H9 (cell line): Measurements from ENCODE around the gene TTC28. TPM values are rescaled to one million over a fixed set of nuclear protein-coding genes. Genes with fewer than 3 reads are reported as not detected.

Source experiments
- DNase-seq: peaks from one replicate; pipeline ENCODE4 v3.0.0-alpha.2; 2017
- H2AFZ ChIP-seq: one replicate; pipeline ENCODE4 v1.6.1; 2013; ENCODE audit warnings: mild to moderate bottlenecking, low read length, control low read depth, moderate library complexity
- H2AK5ac ChIP-seq: 2 replicates; pipeline ENCODE4 v1.6.1; 2013; ENCODE audit warnings: low read length, control low read depth, mixed read lengths; ENCODE audit not compliant: insufficient read length
- H2BK120ac ChIP-seq: one replicate; pipeline ENCODE4 v1.6.1; 2013; ENCODE audit warnings: low read depth, mild to moderate bottlenecking, low read length, control low read depth, inconsistent platforms; ENCODE audit not compliant: poor library complexity, severe bottlenecking
- H2BK12ac ChIP-seq: 2 replicates; pipeline ENCODE4 v1.6.1; 2013; ENCODE audit warnings: low read length, control low read depth, mixed read lengths, low read depth; ENCODE audit not compliant: insufficient read length
- H2BK15ac ChIP-seq: 2 replicates; pipeline ENCODE4 v1.6.1; 2013; ENCODE audit warnings: low read depth, low read length, control low read depth
- H2BK20ac ChIP-seq: one replicate; pipeline ENCODE4 v1.6.1; 2013; ENCODE audit warnings: low read depth, mild to moderate bottlenecking, low read length, control low read depth, inconsistent platforms; ENCODE audit not compliant: poor library complexity, severe bottlenecking
- H2BK5ac ChIP-seq: 2 replicates; pipeline ENCODE4 v1.6.1; 2013; ENCODE audit warnings: low read length, control low read depth, mixed read lengths; ENCODE audit not compliant: insufficient read length
- H3K14ac ChIP-seq: 2 replicates; pipeline ENCODE4 v1.6.1; 2013; ENCODE audit warnings: low read length, control low read depth; ENCODE audit not compliant: insufficient read depth
- H3K18ac ChIP-seq: 2 replicates; pipeline ENCODE4 v1.6.1; 2013; ENCODE audit warnings: low read depth, mild to moderate bottlenecking, mixed read lengths, low read length, control low read depth; ENCODE audit not compliant: insufficient read length
- H3K23ac ChIP-seq: 2 replicates; pipeline ENCODE4 v1.6.1; 2013; ENCODE audit warnings: low read length, control low read depth, mixed read lengths, low read depth; ENCODE audit not compliant: insufficient read length
- H3K23me2 ChIP-seq: 2 replicates; pipeline ENCODE4 v1.6.1; 2013; ENCODE audit warnings: low read depth, mild to moderate bottlenecking, mixed read lengths, low read length, control low read depth; ENCODE audit not compliant: insufficient read length, poor library complexity, severe bottlenecking
- H3K27ac ChIP-seq: 2 replicates; pipeline ENCODE4 v1.5.1; 2013; ENCODE audit warnings: low read length, control low read depth, mixed read lengths, low read depth; ENCODE audit not compliant: insufficient read length
- H3K27me3 ChIP-seq: 2 replicates; pipeline ENCODE4 v1.6.1; 2013; ENCODE audit warnings: low read length, control low read depth, inconsistent platforms; ENCODE audit not compliant: insufficient read depth
- H3K4ac ChIP-seq: 2 replicates; pipeline ENCODE4 v1.6.1; 2013; ENCODE audit warnings: low read depth, mild to moderate bottlenecking, control low read depth, inconsistent platforms, low read length, moderate library complexity
- H3K4me1 ChIP-seq: 2 replicates; pipeline ENCODE4 v1.6.1; 2013; ENCODE audit warnings: low read length, control low read depth, inconsistent platforms; ENCODE audit not compliant: insufficient read depth
- H3K4me2 ChIP-seq: 2 replicates; pipeline ENCODE4 v1.6.1; 2013; ENCODE audit warnings: low read length, control low read depth, mixed read lengths; ENCODE audit not compliant: insufficient read length, insufficient read depth
- H3K56ac ChIP-seq: 2 replicates; pipeline ENCODE4 v1.6.1; 2013; ENCODE audit warnings: low read depth, mild to moderate bottlenecking, mixed read lengths, low read length, control low read depth; ENCODE audit not compliant: insufficient read length
- H3K79me1 ChIP-seq: 2 replicates; pipeline ENCODE4 v1.6.1; 2013; ENCODE audit warnings: low read depth, mild to moderate bottlenecking, moderate library complexity, low read length, control low read depth, inconsistent platforms; ENCODE audit not compliant: insufficient read depth, poor library complexity, severe bottlenecking
- H3K79me2 ChIP-seq: 2 replicates; pipeline ENCODE4 v1.6.1; 2013; ENCODE audit warnings: low read length, control low read depth, inconsistent platforms; ENCODE audit not compliant: insufficient read depth
- H3K9ac ChIP-seq: 2 replicates; pipeline ENCODE4 v1.6.1; 2013; ENCODE audit warnings: low read length, control low read depth, mixed read lengths; ENCODE audit not compliant: insufficient read length; ENCODE audit errors: extremely low read depth
- H3K9me3 ChIP-seq: one replicate; pipeline ENCODE4 v1.6.1; 2013; ENCODE audit warnings: low read depth, low read length, inconsistent platforms; ENCODE audit not compliant: control insufficient read depth
- H3T11ph ChIP-seq: one replicate; pipeline ENCODE4 v1.6.1; 2013; ENCODE audit warnings: mild to moderate bottlenecking, low read length, control low read depth, inconsistent platforms
- H4K20me1 ChIP-seq: one replicate; pipeline ENCODE4 v1.6.1; 2013; ENCODE audit not compliant: control insufficient read depth, insufficient read length, insufficient read depth
- H4K5ac ChIP-seq: 2 replicates; pipeline ENCODE4 v1.6.1; 2013; ENCODE audit warnings: low read depth, mild to moderate bottlenecking, mixed read lengths, low read length, control low read depth; ENCODE audit not compliant: insufficient read length
- H4K8ac ChIP-seq: replicated peaks from 2 replicates; pipeline ENCODE4 v1.6.1; 2013; ENCODE audit warnings: low read length, control low read depth, mixed read lengths, low read depth; ENCODE audit not compliant: insufficient read length
- H4K91ac ChIP-seq: 2 replicates; pipeline ENCODE4 v1.6.1; 2013; ENCODE audit warnings: low read depth, mild to moderate bottlenecking, moderate library complexity, mixed read lengths, low read length, control low read depth; ENCODE audit not compliant: insufficient read length
- H3K27ac Mint-ChIP-seq, 3 experiments: 2 replicates in 2 of 3; 3 replicates in 1 of 3; pipeline ENCODE4 v1.8.0; 2020 to 2021; ENCODE audit warnings: mixed read lengths in 3 of 3, mild to moderate bottlenecking in 1 of 3, moderate library complexity in 1 of 3
- H3K27me3 Mint-ChIP-seq: 2 replicates; pipeline ENCODE4 v1.8.0; 2021; ENCODE audit warnings: low read depth, mild to moderate bottlenecking, moderate library complexity, mixed read lengths
- H3K36me3 Mint-ChIP-seq, 3 experiments: 2 replicates in 2 of 3; 3 replicates in 1 of 3; pipeline ENCODE4 v1.8.0; 2020 to 2021; ENCODE audit warnings: low read depth in 3 of 3, mixed read lengths in 3 of 3; ENCODE audit not compliant: insufficient read depth in 1 of 3
- H3K4me1 Mint-ChIP-seq, 2 experiments: 2 replicates each; pipeline ENCODE4 v1.8.0; 2020; ENCODE audit warnings: mixed read lengths in 2 of 2
- H3K4me3 Mint-ChIP-seq, 2 experiments: 2 replicates in 1 of 2; 3 replicates in 1 of 2; pipeline ENCODE4 v1.8.0; 2020 to 2021; ENCODE audit warnings: mild to moderate bottlenecking in 2 of 2, mixed read lengths in 2 of 2, moderate library complexity in 1 of 2
- H3K9me3 Mint-ChIP-seq, 2 experiments: 2 replicates in 1 of 2; 3 replicates in 1 of 2; pipeline ENCODE4 v1.8.0; 2020; ENCODE audit warnings: mild to moderate bottlenecking in 2 of 2, mixed read lengths in 2 of 2, moderate library complexity in 1 of 2
- WGBS: extraction: QIAGEN DNeasy Blood & Tissue Kit; methylation state at CpG from one replicate; pipeline ENCODE4 v1.1.7; 2013; ENCODE audit warnings: missing lambda C conversion rate, low lambda C conversion rate, mixed read lengths; ENCODE audit not compliant: insufficient read length; ENCODE audit errors: extremely low coverage; 5-methylcytosine and 5-hydroxymethylcytosine counted together
- total RNA-seq: library from RNA; stranded (reverse); gene quantifications from 2 replicates; pipeline ENCODE4 v1.2.1, GENCODE V29; 2021
- TF ChIP-seq, protein P1 (sequence below): fragments of 200-600 bp; sonication (generic); conservative IDR thresholded peaks from 3 replicates; pipeline ENCODE4 v1.8.0; 2021; ENCODE audit warnings: antibody characterized with exemption, mild to moderate bottlenecking

TTC28 gene
- total RNA-seq, 1 experiment from 2014 or later = 13.6 TPM

DNA sequence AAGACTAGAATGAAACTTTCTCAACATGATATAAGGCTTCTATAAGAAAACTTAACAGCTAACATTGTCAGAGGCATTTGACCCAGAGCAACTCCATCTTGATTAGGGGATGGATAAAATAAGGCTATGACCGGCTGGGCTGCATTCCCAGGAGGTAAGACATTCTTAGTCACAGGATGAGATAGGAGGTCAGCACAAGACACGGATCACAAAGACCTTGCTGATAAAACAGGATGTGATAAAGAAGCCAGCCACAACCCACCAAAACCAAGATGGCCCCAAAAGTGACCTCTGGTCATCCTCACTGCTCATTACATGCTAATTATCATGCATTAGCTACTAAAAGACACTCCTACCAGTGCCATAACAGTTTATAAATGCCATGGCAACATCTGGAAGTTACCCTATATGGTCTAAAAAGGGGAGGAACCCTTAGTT, 135.2 kb downstream of the TTC28 start:
- no peak overlapping the region for H3K27ac ChIP-seq
- H3K14ac ChIP-seq = no peak overlapping the region
- no peak overlapping the region for H2AFZ ChIP-seq
- H3K18ac ChIP-seq = no peak overlapping the region
- no peak overlapping the region for H3K23ac ChIP-seq
- WGBS = no CpG with 5 or more reads among the region's 2 CpGs
- H4K91ac ChIP-seq = no peak overlapping the region
- H3K4me2 ChIP-seq = no peak overlapping the region
- no peaks in the 10 kb centered on the region for H3K23me2 ChIP-seq
- no peak overlapping the region for H3T11ph ChIP-seq
- peaks cover 15 to 18% of the 10 kb centered on the region in 2 experiments for H3K4me1 Mint-ChIP-seq
- no peaks in the 10 kb centered on the region for H4K20me1 ChIP-seq
- H3K79me1 ChIP-seq = no peaks in the 10 kb centered on the region
- H3K9me3 Mint-ChIP-seq = peaks cover 9 to 12% of the 10 kb centered on the region in 2 experiments
- no peak overlapping the region for H2BK12ac ChIP-seq
- H4K5ac ChIP-seq = no peak overlapping the region
- H2AK5ac ChIP-seq = no peak overlapping the region
- no peak overlapping the region for H2BK5ac ChIP-seq
- no peaks in the 10 kb centered on the region for H3K9me3 ChIP-seq
- no peak for DNase-seq
- no peak overlapping the region for H2BK15ac ChIP-seq
- no peaks in the 10 kb centered on the region for H3K79me2 ChIP-seq
- TF ChIP-seq, protein P1, sequence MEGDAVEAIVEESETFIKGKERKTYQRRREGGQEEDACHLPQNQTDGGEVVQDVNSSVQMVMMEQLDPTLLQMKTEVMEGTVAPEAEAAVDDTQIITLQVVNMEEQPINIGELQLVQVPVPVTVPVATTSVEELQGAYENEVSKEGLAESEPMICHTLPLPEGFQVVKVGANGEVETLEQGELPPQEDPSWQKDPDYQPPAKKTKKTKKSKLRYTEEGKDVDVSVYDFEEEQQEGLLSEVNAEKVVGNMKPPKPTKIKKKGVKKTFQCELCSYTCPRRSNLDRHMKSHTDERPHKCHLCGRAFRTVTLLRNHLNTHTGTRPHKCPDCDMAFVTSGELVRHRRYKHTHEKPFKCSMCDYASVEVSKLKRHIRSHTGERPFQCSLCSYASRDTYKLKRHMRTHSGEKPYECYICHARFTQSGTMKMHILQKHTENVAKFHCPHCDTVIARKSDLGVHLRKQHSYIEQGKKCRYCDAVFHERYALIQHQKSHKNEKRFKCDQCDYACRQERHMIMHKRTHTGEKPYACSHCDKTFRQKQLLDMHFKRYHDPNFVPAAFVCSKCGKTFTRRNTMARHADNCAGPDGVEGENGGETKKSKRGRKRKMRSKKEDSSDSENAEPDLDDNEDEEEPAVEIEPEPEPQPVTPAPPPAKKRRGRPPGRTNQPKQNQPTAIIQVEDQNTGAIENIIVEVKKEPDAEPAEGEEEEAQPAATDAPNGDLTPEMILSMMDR = no peak
- no peak overlapping the region; a peak in 1 of 7 replicates for H3K27ac Mint-ChIP-seq
- no peak overlapping the region for H3K9ac ChIP-seq
- no peak overlapping the region for H3K4ac ChIP-seq
- no peak overlapping the region for H2BK120ac ChIP-seq
- no peaks in the 10 kb centered on the region for H3K27me3 ChIP-seq
- H3K36me3 Mint-ChIP-seq = peaks cover 2 to 16% (median 10%) of the 10 kb centered on the region in 3 experiments; a peak in 6 of 7 replicates
- no peaks in the 10 kb centered on the region; the same call in 1 of the 2 replicates for H3K27me3 Mint-ChIP-seq
- no peak overlapping the region for H3K56ac ChIP-seq
- no peak overlapping the region for H2BK20ac ChIP-seq
- H4K8ac ChIP-seq = no peak overlapping the region
- no peak overlapping the region for H3K4me3 Mint-ChIP-seq
- H3K4me1 ChIP-seq = no peaks in the 10 kb centered on the region
